B cell (primary cell): ENCODE data around the gene ARHGEF17. TPM values are rescaled to one million over a fixed set of nuclear protein-coding genes. Genes with fewer than 3 reads are reported as not detected.

Experiments
- ATAC-seq: fragments of 200-7000 bp; cut with Tn5 transposase; one replicate; pipeline ENCODE4 v1.10.0; 2021; ENCODE audit warnings: low read depth, mild to moderate bottlenecking, moderate number of reproducible peaks, moderate library complexity
- CTCF ChIA-PET: fragments of 350-600 bp; sonication (Branson Sonifier 250); formaldehyde crosslinking; loops from one replicate; lab custom pipeline; 2021; ENCODE audit warnings: antibody characterized with exemption, inconsistent platforms; lab: Charles Lee
- POLR2A ChIA-PET: fragments of 350-600 bp; sonication (Branson Sonifier 250); formaldehyde crosslinking; loops from one replicate; lab custom pipeline; 2021; ENCODE audit warnings: antibody characterized with exemption; lab: Charles Lee
- DNase-seq: peaks from one replicate; pipeline ENCODE4 v3.0.0; 2013
- H2AFZ ChIP-seq: 2 replicates; pipeline ENCODE4 v1.6.1; 2012; ENCODE audit warnings: mild to moderate bottlenecking, low read depth, low read length; ENCODE audit not compliant: insufficient read depth, poor library complexity, severe bottlenecking
- H3K27ac ChIP-seq, 2 donors: 1 replicate in 1 of 2; 2 replicates in 1 of 2; pipeline ENCODE4 v1.5.1; 2012 to 2013; ENCODE audit warnings: low read length in 2 of 2, mild to moderate bottlenecking in 2 of 2, moderate library complexity in 1 of 2
- H3K27me3 ChIP-seq, 4 experiments: fragments of 200-600 bp in 1 of 4; sonication (generic) in 1 of 4; replicated peaks in 1 of 4; 1 replicate in 2 of 4; 2 replicates in 2 of 4; pipeline versions ENCODE4 v1.6.1 to v1.7.0; 2013 to 2016; ENCODE audit warnings: low read length in 3 of 4, mild to moderate bottlenecking in 2 of 4, mixed read lengths in 1 of 4, moderate library complexity in 1 of 4; ENCODE audit not compliant: insufficient read depth in 4 of 4, control insufficient read depth in 3 of 4; ENCODE audit errors: control extremely low read depth in 1 of 4
- H3K36me3 ChIP-seq, 2 experiments: replicated peaks in 1 of 2; 1 replicate in 1 of 2; 2 replicates in 1 of 2; pipeline versions ENCODE4 v1.6.1 to v1.7.1; 2013; ENCODE audit warnings: low read length in 1 of 2; ENCODE audit not compliant: insufficient read depth in 2 of 2, control insufficient read depth in 1 of 2; ENCODE audit errors: control extremely low read depth in 1 of 2, extremely low read depth in 1 of 2
- H3K4me1 ChIP-seq, 2 donors: fragments of 200-600 bp in 1 of 2; sonication (generic) in 1 of 2; 1 replicate in 1 of 2; 2 replicates in 1 of 2; pipeline versions ENCODE4 v1.5.1 to v1.6.1; 2013 to 2017; ENCODE audit warnings: low read length in 2 of 2; ENCODE audit not compliant: control insufficient read depth in 2 of 2, insufficient read depth in 2 of 2
- H3K4me2 ChIP-seq: replicated peaks from 2 replicates; pipeline ENCODE3; 2012; ENCODE audit warnings: mild to moderate bottlenecking, low read depth, low read length; ENCODE audit not compliant: poor library complexity, severe bottlenecking
- H3K4me3 ChIP-seq, 5 experiments: fragments of 200-600 bp in 1 of 5; sonication (generic) in 1 of 5; 1 replicate in 3 of 5; 2 replicates in 2 of 5; pipeline versions ENCODE4 v1.5.1 to v1.7.0; 2011 to 2016; ENCODE audit warnings: low read length in 4 of 5, mild to moderate bottlenecking in 4 of 5, low read depth in 2 of 5, control low read depth in 1 of 5, moderate library complexity in 1 of 5; ENCODE audit not compliant: insufficient read depth in 1 of 5; ENCODE audit errors: control extremely low read depth in 1 of 5, extremely low read depth in 1 of 5
- H3K79me2 ChIP-seq: fragments of 200-600 bp; sonication (generic); one replicate; pipeline ENCODE4 v1.6.0; 2016; ENCODE audit warnings: low read length; ENCODE audit not compliant: control insufficient read depth, insufficient read depth
- H3K9ac ChIP-seq: fragments of 200-600 bp; sonication (generic); 2 replicates; pipeline ENCODE4 v1.6.1; 2017; ENCODE audit warnings: mild to moderate bottlenecking, low read length, moderate library complexity
- H3K9me3 ChIP-seq, 3 donors: one replicate each; pipeline versions ENCODE4 v1.6.1 to v1.7.1; 2013; ENCODE audit warnings: low read length in 2 of 3; ENCODE audit not compliant: control insufficient read depth in 2 of 3, insufficient read depth in 1 of 3; ENCODE audit errors: control extremely low read depth in 1 of 3
- H4K20me1 ChIP-seq: 2 replicates; pipeline ENCODE4 v1.6.0; 2012; ENCODE audit warnings: mild to moderate bottlenecking, low read length; ENCODE audit not compliant: insufficient read depth, control insufficient read depth, poor library complexity, severe bottlenecking
- H3K27ac Mint-ChIP-seq: one replicate; pipeline ENCODE4 v1.8.0; 2021; ENCODE audit warnings: mixed read lengths
- H3K27me3 Mint-ChIP-seq: one replicate; pipeline ENCODE4 v1.8.0; 2021; ENCODE audit warnings: mixed read lengths
- H3K4me1 Mint-ChIP-seq: one replicate; pipeline ENCODE4 v1.8.0; 2021; ENCODE audit warnings: mixed read lengths
- H3K4me3 Mint-ChIP-seq: one replicate; pipeline ENCODE4 v1.8.0; 2021; ENCODE audit warnings: mixed read lengths
- H3K9me3 Mint-ChIP-seq: one replicate; pipeline ENCODE4 v1.8.0; 2022; ENCODE audit warnings: mixed read lengths; ENCODE audit not compliant: insufficient read depth
- EZH2 ChIP-seq: IDR thresholded peaks from 2 replicates; pipeline ENCODE4 v1.6.1; 2012; ENCODE audit warnings: borderline replicate concordance, low read depth, mild to moderate bottlenecking, moderate library complexity, low read length; ENCODE audit not compliant: insufficient read depth, poor library complexity, severe bottlenecking
- WGBS: methylation state at CpG from one replicate; pipeline ENCODE4 v1.1.5; 2013; ENCODE audit warnings: missing lambda C conversion rate; ENCODE audit not compliant: insufficient coverage; 5-methylcytosine and 5-hydroxymethylcytosine counted together
- intact Hi-C: fragments of 100-400 bp; cut with micrococcal nuclease; formaldehyde crosslinking; loops from one replicate; pipeline ENCODE4 v1.10.0; 2022
- polyA plus RNA-seq: library from polyadenylated mRNA; depleted of rRNA; stranded (reverse); fragments of >200 nt; gene quantifications from 2 replicates; pipeline ENCODE4 v1.2.3, GENCODE V29; 2012
- total RNA-seq, 2 donors: library from RNA; stranded (reverse); fragments of 120-200 nt in 1 of 2; gene quantifications; 1 replicate in 1 of 2; 2 replicates in 1 of 2; pipeline versions ENCODE4 v1.2.3 to v1.2.4, GENCODE V29; 2013 to 2022
- TF ChIP-seq, protein P1 (sequence below): fragments of 200-600 bp; IDR thresholded peaks from one replicate; pipeline ENCODE4 v1.8.0; 2022; ENCODE audit warnings: antibody characterized with exemption, mild to moderate bottlenecking

ARHGEF17 gene
- total and polyA plus RNA-seq, 2 donors (not counting 1 experiment from before 2014, with no cell fraction given), result 0.05 TPM; not detected in 1

DNA sequence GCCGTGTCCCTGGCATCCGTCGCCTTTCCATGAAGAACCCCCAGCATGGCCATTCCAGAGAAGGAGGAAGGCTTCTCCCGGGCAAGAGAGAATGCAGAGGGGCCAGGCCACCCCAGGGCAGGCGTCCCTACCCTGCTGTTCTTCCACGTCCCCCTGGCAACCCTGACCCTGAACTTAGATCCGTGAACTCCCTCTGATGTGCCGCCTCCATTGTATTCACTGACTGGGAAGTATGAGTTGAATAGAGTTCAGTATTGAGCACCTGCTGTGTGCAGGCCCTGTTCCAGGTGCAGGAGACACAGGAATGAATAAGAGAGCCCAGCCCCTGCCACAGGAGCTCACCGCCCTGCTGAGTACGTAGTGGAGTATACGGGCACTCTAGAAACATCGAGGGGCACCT lies 39.0 kb downstream of the ARHGEF17 start:
- Histone ChIP-seq H3K9ac (no peak overlapping the region), H3K9me3 (no peaks in the 10 kb centered on the region), H3K27me3 (no peaks in the 10 kb centered on the region), H3K27ac (no peak overlapping the region), H3K4me3 (no peak overlapping the region), H2AFZ (no peak overlapping the region), H4K20me1 (no peaks in the 10 kb centered on the region), H3K4me1 (peaks cover 0 to 4% of the 10 kb centered on the region in 2 donors), H3K4me2 (no peak overlapping the region), H3K79me2 (no peaks in the 10 kb centered on the region), H3K36me3 (no peaks in the 10 kb centered on the region)
- H3K4me1 Mint-ChIP-seq, result peaks cover 11% of the 10 kb centered on the region
- H3K27ac Mint-ChIP-seq, result no peak overlapping the region
- DNase-seq (no peak), ATAC-seq (no peak)
- TF ChIP-seq EZH2, result no peak
- TF ChIP-seq, protein P1, sequence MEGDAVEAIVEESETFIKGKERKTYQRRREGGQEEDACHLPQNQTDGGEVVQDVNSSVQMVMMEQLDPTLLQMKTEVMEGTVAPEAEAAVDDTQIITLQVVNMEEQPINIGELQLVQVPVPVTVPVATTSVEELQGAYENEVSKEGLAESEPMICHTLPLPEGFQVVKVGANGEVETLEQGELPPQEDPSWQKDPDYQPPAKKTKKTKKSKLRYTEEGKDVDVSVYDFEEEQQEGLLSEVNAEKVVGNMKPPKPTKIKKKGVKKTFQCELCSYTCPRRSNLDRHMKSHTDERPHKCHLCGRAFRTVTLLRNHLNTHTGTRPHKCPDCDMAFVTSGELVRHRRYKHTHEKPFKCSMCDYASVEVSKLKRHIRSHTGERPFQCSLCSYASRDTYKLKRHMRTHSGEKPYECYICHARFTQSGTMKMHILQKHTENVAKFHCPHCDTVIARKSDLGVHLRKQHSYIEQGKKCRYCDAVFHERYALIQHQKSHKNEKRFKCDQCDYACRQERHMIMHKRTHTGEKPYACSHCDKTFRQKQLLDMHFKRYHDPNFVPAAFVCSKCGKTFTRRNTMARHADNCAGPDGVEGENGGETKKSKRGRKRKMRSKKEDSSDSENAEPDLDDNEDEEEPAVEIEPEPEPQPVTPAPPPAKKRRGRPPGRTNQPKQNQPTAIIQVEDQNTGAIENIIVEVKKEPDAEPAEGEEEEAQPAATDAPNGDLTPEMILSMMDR, result no peak
- CTCF ChIA-PET, result interaction anchor here (0.9 to 9.3 kb wide), 3 partner anchors 10 to 44 kb away, joined by 3 to 352 read pairs (median 101); partner anchors contain the start of gene RELT
- no peak overlapping the region for H3K4me3 Mint-ChIP-seq
- WGBS, result 96% methylated on average over 12 of the region's 12 CpGs
- H3K9me3 Mint-ChIP-seq, result no peaks in the 10 kb centered on the region
- peaks cover 5% of the 10 kb centered on the region for H3K27me3 Mint-ChIP-seq
- intact Hi-C loops, result no loop called here
- POLR2A ChIA-PET, result no interaction called here

DNA sequence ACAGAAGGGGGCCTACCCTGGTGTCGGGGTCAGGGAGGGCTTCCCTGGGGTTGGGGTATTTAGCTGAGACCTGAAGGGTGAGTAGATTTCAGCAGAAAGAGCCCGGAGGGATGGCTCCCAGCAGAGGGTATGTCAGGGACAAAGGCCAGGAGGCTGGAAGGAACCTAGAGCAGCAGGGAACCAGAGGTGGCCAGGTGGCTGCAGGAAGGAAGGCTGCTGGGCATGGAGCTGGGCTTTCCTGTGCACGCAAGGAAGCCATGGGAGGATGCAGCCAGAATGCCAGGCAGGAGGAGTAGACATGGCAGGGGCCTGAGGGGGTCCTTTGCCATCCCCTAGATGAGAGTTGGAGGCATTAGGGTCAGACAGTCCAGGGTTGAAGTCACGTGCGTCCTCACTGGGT lies 40.8 kb downstream of the ARHGEF17 start:
- intact Hi-C loops, result no loop called here
- H3K9ac ChIP-seq, result no peak overlapping the region
- ChIA-PET POLR2A (no interaction called here), CTCF (interaction anchor here (0.8 to 9.3 kb wide), 8 partner anchors 9 to 312 kb away, joined by 4 to 352 read pairs (median 6); partner anchors contain the start of gene RELT)
- H3K36me3 ChIP-seq, result no peaks in the 10 kb centered on the region
- H3K27me3 Mint-ChIP-seq, result peaks cover 5% of the 10 kb centered on the region
- no peaks in the 10 kb centered on the region for H3K9me3 ChIP-seq
- H3K4me3 ChIP-seq, result no peak overlapping the region
- no peak overlapping the region for H3K27ac ChIP-seq
- WGBS, result 87% methylated on average over 4 of the region's 5 CpGs
- H3K9me3 Mint-ChIP-seq, result no peaks in the 10 kb centered on the region
- no peak for TF ChIP-seq EZH2
- TF ChIP-seq, protein P1, result no peak
- DNase-seq (no peak), ATAC-seq (no peak)
- H4K20me1 ChIP-seq, result no peaks in the 10 kb centered on the region
- H3K4me1 Mint-ChIP-seq, result peaks cover 11% of the 10 kb centered on the region
- no peak overlapping the region for H2AFZ ChIP-seq
- H3K27me3 ChIP-seq, result no peaks in the 10 kb centered on the region
- H3K4me3 Mint-ChIP-seq, result no peak overlapping the region
- H3K4me2 ChIP-seq, result no peak overlapping the region
- no peak overlapping the region for H3K27ac Mint-ChIP-seq
- no peaks in the 10 kb centered on the region for H3K79me2 ChIP-seq
- H3K4me1 ChIP-seq, result peaks cover 0 to 4% of the 10 kb centered on the region in 2 donors
